Neuron (in vitro differentiated cells): ENCODE results near the gene KLHL33.
A peak's percentile ranks its signal among the peaks of the same experiment; 100 is the strongest.
"Not testable (repeated sequence)": the region's sequence is repeated elsewhere in the genome, so short reads cannot be mapped to it uniquely, and the experiment has no call there.

Experiments used
- H2AFZ ChIP-seq: one replicate; pipeline ENCODE4 v1.6.1; 2013; ENCODE audit warnings: low read depth, mild to moderate bottlenecking, inconsistent platforms, low read length, moderate library complexity
- H3K27me3 ChIP-seq: one replicate; pipeline ENCODE4 v1.6.1; 2013; ENCODE audit warnings: low read length; ENCODE audit not compliant: insufficient read depth
- H3K36me3 ChIP-seq: one replicate; pipeline ENCODE4 v1.6.1; 2013; ENCODE audit warnings: low read length; ENCODE audit not compliant: insufficient read depth
- H3K4me1 ChIP-seq: one replicate; pipeline ENCODE4 v1.6.1; 2013; ENCODE audit warnings: low read length; ENCODE audit not compliant: insufficient read depth
- H3K4me3 ChIP-seq: 2 replicates; pipeline ENCODE4 v1.5.1; 2013; ENCODE audit warnings: mild to moderate bottlenecking, low read length, moderate library complexity
- H3K9me3 ChIP-seq: one replicate; pipeline ENCODE4 v1.6.1; 2013; ENCODE audit warnings: low read length

KLHL33 gene

DNA sequence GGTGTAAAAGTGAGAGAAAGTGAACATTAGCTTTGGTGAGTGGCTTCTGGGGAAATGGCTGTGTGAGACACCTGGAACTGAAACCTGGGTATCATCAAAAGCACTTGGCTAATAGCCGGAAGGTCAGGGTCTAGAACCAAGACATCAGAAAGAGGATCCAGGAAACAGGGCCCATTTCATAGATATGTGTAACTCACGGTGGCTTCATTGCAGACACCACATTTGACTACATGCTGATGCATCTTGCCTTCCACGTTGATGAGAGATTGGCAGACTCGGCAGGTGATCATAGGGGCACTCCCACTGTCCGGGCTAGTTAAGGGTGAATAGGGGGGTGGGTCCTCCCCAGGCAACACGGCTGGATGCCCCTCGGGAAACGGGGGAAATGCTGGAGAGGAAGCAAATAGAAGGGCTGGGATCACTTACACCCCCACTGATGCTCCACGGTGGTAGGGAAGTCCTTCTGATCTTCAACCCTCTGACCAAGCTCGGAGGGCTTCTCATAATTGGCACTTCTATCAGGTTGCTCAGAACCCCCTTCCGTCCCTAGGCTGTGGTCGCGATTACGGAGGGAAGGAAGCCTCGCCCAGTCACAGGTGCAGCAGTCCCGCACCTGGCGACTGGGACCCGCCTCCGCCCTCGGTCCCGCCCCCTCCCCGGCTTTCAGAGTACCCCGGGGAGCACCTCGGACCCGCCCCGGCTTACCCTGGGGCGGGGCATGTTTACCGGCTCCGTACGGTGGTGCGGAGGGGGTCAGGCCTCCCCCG is 24.7 kb upstream of the KLHL33 start:
- H3K9me3 ChIP-seq = no peaks in the 10 kb centered on the region
- H2AFZ ChIP-seq = no peak overlapping the region
- H3K27me3 ChIP-seq = no peaks in the 10 kb centered on the region
- H3K4me1 ChIP-seq = peaks cover 33% of the 10 kb centered on the region
- peaks cover 42% of the 10 kb centered on the region for H3K36me3 ChIP-seq
- H3K4me3 ChIP-seq = peak overlapping the region; percentile 97

DNA sequence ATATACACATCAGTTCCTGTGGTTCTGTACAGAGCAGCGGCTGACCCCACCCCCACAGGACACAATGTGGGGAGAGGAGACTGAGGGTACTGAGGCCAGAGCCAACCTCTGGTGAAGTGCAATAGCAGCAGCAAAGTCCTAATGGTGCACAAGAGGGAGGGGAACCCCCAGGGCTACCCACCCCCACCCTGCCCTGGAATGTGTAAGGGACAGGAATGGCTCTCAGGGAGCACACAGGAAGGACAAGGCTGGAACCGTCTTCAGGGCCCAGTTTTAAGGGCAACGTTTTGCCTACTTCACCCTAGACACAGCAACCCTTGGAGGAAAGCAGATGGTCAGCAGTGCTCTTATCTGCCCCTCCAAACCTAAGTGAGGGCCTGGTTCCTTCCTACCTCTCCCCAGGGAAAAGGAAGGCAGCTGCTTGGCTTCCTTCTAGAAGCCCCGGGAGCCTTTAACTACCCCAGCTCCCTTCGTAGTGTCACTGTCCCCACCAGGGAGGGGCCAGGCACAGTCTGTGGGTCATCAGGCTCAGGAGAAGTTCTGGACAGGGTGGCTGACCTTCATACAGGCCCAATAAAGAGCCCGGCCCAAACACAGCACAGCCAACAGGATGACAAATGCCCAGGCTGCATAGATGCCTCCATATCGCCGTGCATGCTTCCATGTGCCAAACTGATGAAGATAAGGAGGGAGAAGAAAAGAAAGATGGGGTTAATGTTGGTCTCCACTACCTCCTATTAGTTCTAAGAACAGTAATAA is 22.2 kb upstream of the KLHL33 start:
- peaks cover 36% of the 10 kb centered on the region for H3K4me1 ChIP-seq
- no peak overlapping the region for H2AFZ ChIP-seq
- no peaks in the 10 kb centered on the region for H3K9me3 ChIP-seq
- H3K27me3 ChIP-seq = no peaks in the 10 kb centered on the region
- H3K4me3 ChIP-seq = no peak overlapping the region
- peaks cover 42% of the 10 kb centered on the region for H3K36me3 ChIP-seq

DNA sequence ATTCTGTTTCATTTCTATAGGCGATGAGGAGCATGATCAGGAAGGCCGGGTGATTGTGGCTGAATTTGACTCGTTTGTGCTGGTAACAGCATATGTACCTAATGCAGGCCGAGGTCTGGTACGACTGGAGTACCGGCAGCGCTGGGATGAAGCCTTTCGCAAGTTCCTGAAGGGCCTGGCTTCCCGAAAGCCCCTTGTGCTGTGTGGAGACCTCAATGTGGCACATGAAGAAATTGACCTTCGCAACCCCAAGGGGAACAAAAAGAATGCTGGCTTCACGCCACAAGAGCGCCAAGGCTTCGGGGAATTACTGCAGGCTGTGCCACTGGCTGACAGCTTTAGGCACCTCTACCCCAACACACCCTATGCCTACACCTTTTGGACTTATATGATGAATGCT is 21.0 kb upstream of the KLHL33 start:
- peaks cover 53% of the 10 kb centered on the region for H3K36me3 ChIP-seq
- no peaks in the 10 kb centered on the region for H3K9me3 ChIP-seq
- H3K4me1 ChIP-seq = peaks cover 30% of the 10 kb centered on the region
- H3K4me3 ChIP-seq = peak overlapping the region; percentile 85
- H3K27me3 ChIP-seq = no peaks in the 10 kb centered on the region
- no peak overlapping the region for H2AFZ ChIP-seq

DNA sequence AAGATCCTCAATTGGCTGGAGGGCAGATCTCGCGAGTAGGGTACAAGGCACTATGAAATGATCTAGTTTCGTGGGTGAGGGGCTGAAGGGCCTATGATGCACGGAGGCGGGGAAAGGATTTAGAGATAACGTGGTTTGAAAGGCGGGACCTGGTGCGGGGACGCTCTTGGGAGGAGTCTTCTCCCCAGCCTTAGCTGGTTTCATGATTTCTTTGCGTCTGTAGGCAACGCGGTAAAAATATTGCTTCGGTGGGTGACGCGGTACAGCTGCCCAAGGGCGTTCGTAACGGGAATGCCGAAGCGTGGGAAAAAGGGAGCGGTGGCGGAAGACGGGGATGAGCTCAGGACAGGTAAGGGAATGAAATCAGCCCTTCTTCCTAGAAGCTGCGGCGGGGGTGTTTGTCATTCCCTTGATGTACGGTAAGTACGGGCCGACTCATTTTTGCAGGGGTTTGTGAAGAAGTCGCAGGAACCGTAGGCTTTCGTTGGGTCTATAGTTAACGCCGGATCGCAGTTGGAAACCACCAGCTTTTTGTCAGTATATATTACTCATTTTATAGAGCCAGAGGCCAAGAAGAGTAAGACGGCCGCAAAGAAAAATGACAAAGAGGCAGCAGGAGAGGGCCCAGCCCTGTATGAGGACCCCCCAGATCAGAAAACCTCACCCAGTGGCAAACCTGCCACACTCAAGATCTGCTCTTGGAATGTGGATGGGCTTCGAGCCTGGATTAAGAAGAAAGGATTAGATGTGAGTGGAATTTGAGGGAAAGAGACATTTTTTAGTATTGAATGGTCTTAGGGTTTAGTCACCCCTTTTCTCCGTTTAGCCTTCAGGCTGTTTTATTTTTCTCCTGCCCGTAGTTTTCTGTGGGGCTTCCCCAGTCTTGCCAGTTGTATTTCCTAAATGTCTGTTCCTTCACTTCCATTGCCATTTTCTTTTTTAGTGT is 19.7 kb upstream of the KLHL33 start:
- peak overlapping the region; percentile 46 for H2AFZ ChIP-seq
- H3K27me3 ChIP-seq = no peaks in the 10 kb centered on the region
- H3K9me3 ChIP-seq = no peaks in the 10 kb centered on the region
- peaks cover 58% of the 10 kb centered on the region for H3K36me3 ChIP-seq
- peak overlapping the region; percentile 85 for H3K4me3 ChIP-seq
- peaks cover 30% of the 10 kb centered on the region for H3K4me1 ChIP-seq

DNA sequence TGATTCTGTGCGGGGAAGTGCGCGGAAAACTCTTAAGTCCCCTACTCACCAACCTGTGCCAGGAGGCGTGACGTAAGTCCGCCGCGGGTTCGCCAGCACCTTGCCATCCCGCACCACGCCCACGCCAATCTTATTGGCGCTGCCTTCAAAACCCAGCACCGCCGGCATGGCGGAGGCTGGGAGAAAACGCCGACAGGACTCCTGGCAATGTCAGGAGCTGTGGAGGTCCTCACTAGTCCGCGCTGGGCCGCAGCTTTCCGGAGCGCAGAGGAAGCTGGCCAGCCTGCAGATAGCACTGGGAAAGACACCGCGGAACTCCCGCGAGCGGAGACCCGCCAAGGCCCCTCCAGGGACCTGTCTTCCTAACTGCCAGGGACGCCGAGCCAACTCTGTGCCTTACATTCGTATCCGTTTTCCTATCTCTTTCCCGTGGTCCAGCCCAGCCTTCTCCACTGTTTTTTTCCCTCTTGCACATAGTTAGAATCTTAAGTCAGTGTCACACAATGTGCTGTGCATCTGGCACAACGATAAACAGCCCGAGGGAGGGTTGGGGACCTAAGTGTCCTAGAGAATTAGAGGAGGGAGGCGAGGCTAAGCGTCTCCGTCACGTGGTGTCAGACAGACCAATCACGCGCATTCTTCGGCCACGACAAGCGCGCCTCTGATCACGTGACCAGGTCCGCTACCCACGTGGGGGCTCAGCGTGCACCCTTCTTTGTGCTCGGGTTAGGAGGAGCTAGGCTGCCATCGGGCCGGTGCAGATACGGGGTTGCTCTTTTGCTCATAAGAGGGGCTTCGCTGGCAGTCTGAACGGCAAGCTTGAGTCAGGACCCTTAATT is 18.8 kb upstream of the KLHL33 start, which contains the start of the genes APEX1 and OSGEP:
APEX1 (plus strand) TSS at position 711 of the 839 bp plus-strand sequence. CDS start 420 bp downstream, outside the sequence.
OSGEP (minus strand) TSS at position 297 of the 839 bp plus-strand sequence; CDS start at position 168, 129 bp downstream.
- no peaks in the 10 kb centered on the region for H3K27me3 ChIP-seq
- H3K4me1 ChIP-seq = peaks cover 21% of the 10 kb centered on the region
- H2AFZ ChIP-seq = peak within 1 kb of the TSS; percentile 46
- no peaks in the 10 kb centered on the region for H3K9me3 ChIP-seq
- H3K36me3 ChIP-seq = peaks cover 61% of the 10 kb centered on the region
- peak within 1 kb of the TSS; percentile 85 for H3K4me3 ChIP-seq

DNA sequence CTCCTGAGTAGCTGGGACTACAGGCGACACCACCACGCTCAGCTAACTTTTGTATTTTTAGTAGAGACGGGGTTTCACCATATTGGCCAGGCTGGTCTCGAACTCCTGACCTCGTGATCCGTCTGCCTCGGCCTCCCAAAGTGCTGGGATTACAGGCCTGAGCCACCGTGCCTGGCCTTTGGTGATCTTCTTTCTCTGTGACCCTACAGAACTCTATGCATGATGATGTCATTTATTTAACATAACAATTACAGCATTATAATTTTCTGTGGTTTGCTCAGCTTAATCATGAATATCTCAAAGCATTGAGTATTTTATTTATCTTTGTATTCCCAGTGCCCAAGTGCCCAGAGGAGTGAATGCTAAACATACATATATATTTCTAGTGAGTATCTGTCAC is 16.9 kb upstream of the KLHL33 start:
- H2AFZ ChIP-seq, H3K27me3 ChIP-seq, H3K9me3 ChIP-seq, H3K4me3 ChIP-seq: not testable (repeated sequence)
- Histone ChIP-seq H3K4me1 (peaks cover 18% of the 10 kb centered on the region), H3K36me3 (peaks cover 62% of the 10 kb centered on the region)

DNA sequence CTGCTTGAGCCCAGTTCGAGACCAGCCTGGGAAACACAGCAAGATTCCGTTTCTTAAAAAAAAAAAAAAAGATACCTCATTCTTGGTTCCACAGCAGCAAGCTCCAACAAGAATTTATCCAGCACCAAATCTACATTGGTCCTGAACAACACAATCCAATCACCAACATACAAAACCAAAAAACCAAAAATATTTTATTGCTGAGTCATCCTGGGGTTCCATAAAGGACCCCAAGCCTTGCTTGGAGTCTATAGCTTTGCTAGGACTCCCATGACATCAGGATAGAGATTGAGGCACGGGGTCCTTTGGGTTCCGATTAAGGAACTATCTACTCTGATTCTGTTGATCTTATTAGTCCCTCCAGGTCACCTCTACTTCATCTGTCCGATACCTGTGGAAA is 10.9 kb upstream of the KLHL33 start:
- peaks cover 63% of the 10 kb centered on the region for H3K36me3 ChIP-seq
- no peak overlapping the region for H2AFZ ChIP-seq
- no peak overlapping the region for H3K4me3 ChIP-seq
- H3K9me3 ChIP-seq = peaks cover 4% of the 10 kb centered on the region
- H3K4me1 ChIP-seq = no peaks in the 10 kb centered on the region
- no peaks in the 10 kb centered on the region for H3K27me3 ChIP-seq

DNA sequence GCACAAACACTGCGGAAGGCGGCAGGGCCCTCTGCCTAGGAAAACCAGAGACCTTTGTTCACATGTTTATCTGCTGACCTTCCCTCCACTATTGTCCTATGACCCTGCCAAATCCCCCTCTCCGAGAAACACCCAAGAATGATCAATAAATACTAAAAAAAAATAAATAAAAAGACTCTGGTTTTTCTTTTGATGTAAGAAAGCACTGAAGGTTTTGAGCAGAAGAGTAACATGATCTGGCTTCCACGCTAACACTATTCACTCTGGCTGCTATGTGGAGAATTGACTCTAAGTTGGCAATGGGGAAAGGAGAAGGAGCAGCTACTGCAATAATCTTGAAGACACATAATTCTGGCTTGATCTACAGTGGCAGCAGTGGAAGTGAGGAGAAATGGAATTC is 7.7 kb upstream of the KLHL33 start:
- H3K9me3 ChIP-seq, H2AFZ ChIP-seq: not testable (repeated sequence)
- H3K36me3 ChIP-seq = peaks cover 40% of the 10 kb centered on the region

DNA sequence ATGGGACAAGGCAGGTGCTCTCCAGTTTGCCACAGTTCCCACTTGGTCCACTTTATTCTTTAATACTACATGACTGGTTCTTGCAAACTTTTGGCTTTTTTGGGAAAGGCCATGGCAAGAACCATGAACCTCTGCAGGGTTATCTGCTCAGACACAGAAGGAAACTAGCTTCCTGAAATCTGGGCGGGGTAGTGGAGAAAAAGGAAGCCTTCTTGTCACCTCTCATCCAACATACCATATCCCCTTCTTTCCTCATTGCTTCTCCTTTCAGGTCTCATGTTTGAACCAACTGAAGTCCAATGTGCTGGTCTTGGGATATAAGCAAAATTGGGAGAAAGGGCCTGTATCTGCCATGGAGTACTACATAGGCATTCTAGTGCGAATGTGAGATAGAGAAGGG is 5.5 kb upstream of the KLHL33 start:
- Histone ChIP-seq H3K36me3 (peaks cover 18% of the 10 kb centered on the region), H3K27me3 (peaks cover 20% of the 10 kb centered on the region), H3K4me1 (no peaks in the 10 kb centered on the region), H3K9me3 (peaks cover 4% of the 10 kb centered on the region), H3K4me3 (no peak overlapping the region), H2AFZ (no peak overlapping the region)

More for the DNA sequence above, 7.7 kb upstream of the KLHL33 start:
- not testable (repeated sequence) for H3K4me1 ChIP-seq, H3K27me3 ChIP-seq, H3K4me3 ChIP-seq

DNA sequence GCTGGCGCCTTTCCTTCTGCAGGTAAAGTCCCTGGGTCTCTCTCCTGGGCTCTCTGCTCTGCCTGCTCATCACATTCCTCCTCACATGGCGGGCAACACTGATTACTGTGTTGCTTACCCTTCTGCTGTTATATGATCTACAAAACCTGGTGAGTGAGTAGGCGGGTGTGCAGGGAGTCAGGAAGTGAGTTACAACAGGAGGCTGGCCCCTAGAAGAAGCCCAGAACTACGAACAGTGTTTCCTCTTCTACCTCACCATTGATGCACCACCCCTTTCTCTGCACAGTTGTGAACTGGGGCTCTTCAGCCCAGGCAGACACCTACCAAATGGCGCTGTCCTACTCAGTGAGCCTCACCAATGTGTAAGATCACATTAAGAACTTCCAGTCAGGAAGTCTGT is 4.9 kb upstream of the KLHL33 start:
- H3K4me1 ChIP-seq = no peaks in the 10 kb centered on the region
- H3K36me3 ChIP-seq = peaks cover 12% of the 10 kb centered on the region
- H3K27me3 ChIP-seq = peaks cover 21% of the 10 kb centered on the region
- peaks cover 4% of the 10 kb centered on the region for H3K9me3 ChIP-seq
- H3K4me3 ChIP-seq = no peak overlapping the region
- H2AFZ ChIP-seq = no peak overlapping the region

DNA sequence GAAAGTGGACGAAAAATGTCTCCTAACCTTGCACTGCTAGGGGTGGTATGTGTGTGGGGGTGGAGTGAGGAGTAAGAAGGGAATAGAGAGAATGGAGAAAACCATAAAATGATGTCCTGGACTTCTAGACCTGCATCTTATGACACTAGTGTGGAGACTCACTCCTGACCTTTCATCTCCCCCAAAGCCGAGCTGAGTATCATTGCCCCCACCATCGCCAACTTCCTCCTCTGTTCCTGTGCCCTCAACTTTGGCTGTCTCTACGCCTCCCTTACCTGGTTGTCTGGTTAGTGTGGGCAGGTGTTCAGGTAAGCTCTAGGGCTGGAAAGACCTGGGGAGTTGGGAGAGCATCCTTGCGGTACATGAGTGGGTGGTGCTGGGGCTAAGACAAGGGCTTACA is 4.5 kb upstream of the KLHL33 start:
- Histone ChIP-seq H2AFZ (no peak overlapping the region), H3K9me3 (peaks cover 6% of the 10 kb centered on the region), H3K4me3 (no peak overlapping the region), H3K27me3 (peaks cover 25% of the 10 kb centered on the region), H3K4me1 (no peaks in the 10 kb centered on the region), H3K36me3 (peaks cover 8% of the 10 kb centered on the region)

DNA sequence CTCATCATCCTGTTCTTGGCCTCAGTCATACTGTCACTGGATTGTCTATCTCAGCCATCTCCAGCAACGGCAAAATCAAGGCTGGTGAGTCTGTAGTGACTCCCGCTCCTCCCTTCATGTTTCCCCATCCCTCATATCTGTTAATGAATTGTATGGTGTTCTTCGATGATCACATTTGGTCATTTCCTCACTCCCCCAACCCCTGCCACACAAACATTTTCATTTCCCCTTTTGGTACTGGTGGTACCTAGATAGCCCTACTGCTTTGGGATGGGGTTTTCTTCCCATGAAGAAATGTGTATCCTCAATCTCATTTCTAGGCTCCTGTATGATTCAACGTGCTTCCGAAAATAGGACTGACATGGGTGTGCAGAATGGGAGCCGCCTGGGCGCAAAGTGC is 2.7 kb upstream of the KLHL33 start:
- Histone ChIP-seq H3K36me3 (no peaks in the 10 kb centered on the region), H3K9me3 (peaks cover 6% of the 10 kb centered on the region), H3K4me1 (no peaks in the 10 kb centered on the region), H3K4me3 (no peak overlapping the region), H3K27me3 (peaks cover 36% of the 10 kb centered on the region), H2AFZ (no peak overlapping the region)
